GM23248 (cell line): ENCODE measurements around the gene BRD1.

Experiments
- EZH2 ChIP-seq: fragments of 200-600 bp; sonication (generic); IDR thresholded peaks from 2 replicates; pipeline ENCODE4 v1.6.1; 2018; ENCODE audit warnings: antibody characterized with exemption, mild to moderate bottlenecking; ENCODE audit not compliant: insufficient read depth, poor library complexity, severe bottlenecking
- EZH2phosphoT487 ChIP-seq: fragments of 200-600 bp; sonication (generic); IDR thresholded peaks from 2 replicates; pipeline ENCODE4 v1.6.1; 2018; ENCODE audit warnings: antibody characterized with exemption, moderate library complexity, mild to moderate bottlenecking, low read depth; ENCODE audit not compliant: insufficient read depth

- no peak for TF ChIP-seq EZH2
- no peak for TF ChIP-seq EZH2phosphoT487
These were observed 45.7 kb upstream of the BRD1 start for GRCh38 chr22:49873228-49873940.
